Endothelial cell of umbilical vein (primary cell): Measurements from ENCODE around the gene KCNJ15. TPM values are rescaled to one million over a fixed set of nuclear protein-coding genes. Genes with fewer than 3 reads are reported as not detected.

Experiments used
- BruUV-seq: library from RNA; stranded (reverse); fragments of 400-500 nt; replicated peaks from 2 replicates; lab custom pipeline; 2021; lab: Mats Ljungman, UMichigan
- CTCF ChIA-PET: fragments of 300-600, 350-600 bp; sonication (Branson Sonifier 250); formaldehyde crosslinking; loops from one replicate; lab custom pipeline; 2021; ENCODE audit warnings: antibody characterized with exemption, inconsistent platforms; lab: Charles Lee
- POLR2A ChIA-PET: fragments of 300-600, 350-600 bp; sonication (Branson Sonifier 250); formaldehyde crosslinking; loops from one replicate; lab custom pipeline; 2021; ENCODE audit warnings: antibody characterized with exemption, inconsistent platforms; lab: Charles Lee
- DNase-seq: peaks from one replicate; pipeline ENCODE4 v3.0.0-alpha.2; 2011; ENCODE audit warnings: low read depth, low spot score
- FAIRE-seq: peaks from 2 replicates; lab custom pipeline; 2011; peaks lifted over from hg19 to GRCh38; lab: Jason Lieb, UNC
- H2AFZ ChIP-seq: 2 replicates; pipeline ENCODE4 v1.6.0; 2012; ENCODE audit warnings: low read depth, low read length, control low read depth, inconsistent platforms
- H3K27ac ChIP-seq: 2 replicates; pipeline ENCODE4 v1.5.1; 2011; ENCODE audit warnings: low read depth, mild to moderate bottlenecking, control low read depth, low read length, moderate library complexity; ENCODE audit not compliant: insufficient read depth
- H3K27me3 ChIP-seq, 2 experiments: 2 replicates each; pipeline versions ENCODE4 v1.6.0 to v1.6.1; 2011; ENCODE audit warnings: low read length in 2 of 2, mixed read lengths in 1 of 2; ENCODE audit not compliant: control insufficient read depth in 2 of 2, insufficient read depth in 2 of 2
- H3K36me3 ChIP-seq, 2 experiments: 2 replicates in 1 of 2; 3 replicates in 1 of 2; pipeline ENCODE4 v1.5.1; 2011; ENCODE audit warnings: low read length in 2 of 2, mild to moderate bottlenecking in 1 of 2, moderate library complexity in 1 of 2; ENCODE audit not compliant: control insufficient read depth in 2 of 2, insufficient read depth in 2 of 2; ENCODE audit errors: extremely low read depth in 1 of 2
- H3K4me1 ChIP-seq: 3 replicates; pipeline ENCODE4 v1.5.1; 2011; ENCODE audit warnings: mild to moderate bottlenecking, low read length; ENCODE audit not compliant: control insufficient read depth, insufficient read depth; ENCODE audit errors: extremely low read depth
- H3K4me2 ChIP-seq: 2 replicates; pipeline ENCODE4 v1.6.1; 2011; ENCODE audit warnings: low read length, control low read depth, mixed read lengths; ENCODE audit not compliant: insufficient read depth
- H3K4me3 ChIP-seq, 3 experiments: fragments of 200-600 bp in 1 of 3; sonication (generic), shearing (Covaris generic) in 1 of 3; replicated peaks in 1 of 3; 2 replicates each; pipeline ENCODE4 v1.5.1; 2011 to 2016; ENCODE audit warnings: control low read depth in 3 of 3, low read length in 3 of 3, mild to moderate bottlenecking in 2 of 3, inconsistent platforms in 1 of 3, low read depth in 1 of 3, moderate library complexity in 1 of 3; ENCODE audit not compliant: insufficient read depth in 1 of 3
- H3K79me2 ChIP-seq: 2 replicates; pipeline ENCODE4 v1.6.0; 2012; ENCODE audit warnings: low read length, inconsistent platforms; ENCODE audit not compliant: control insufficient read depth, insufficient read depth
- H3K9ac ChIP-seq: replicated peaks from 2 replicates; pipeline ENCODE3; 2011; ENCODE audit warnings: low read length, control low read depth; ENCODE audit not compliant: insufficient read depth; ENCODE audit errors: extremely low read depth
- H3K9me1 ChIP-seq: replicated peaks from 3 replicates; pipeline ENCODE4 v1.6.0; 2011; ENCODE audit warnings: mild to moderate bottlenecking, low read length; ENCODE audit not compliant: control insufficient read depth, insufficient read depth; ENCODE audit errors: extremely low read depth
- H3K9me3 ChIP-seq: replicated peaks from 2 replicates; pipeline ENCODE4 v1.5.1; 2012; ENCODE audit warnings: low read length, inconsistent platforms; ENCODE audit not compliant: control insufficient read depth, insufficient read depth
- H4K20me1 ChIP-seq: replicated peaks from 2 replicates; pipeline ENCODE3; 2011; ENCODE audit warnings: mild to moderate bottlenecking, low read length; ENCODE audit not compliant: control insufficient read depth, insufficient read depth; ENCODE audit errors: extremely low read depth
- CTCF ChIP-seq, 2 donors: IDR thresholded peaks; 1 replicate in 1 of 2; 2 replicates in 1 of 2; pipeline ENCODE4 v1.5.1; 2011; ENCODE audit warnings: low read length in 2 of 2, mild to moderate bottlenecking in 2 of 2, moderate library complexity in 2 of 2, control low read depth in 1 of 2, inconsistent platforms in 1 of 2, low read depth in 1 of 2; ENCODE audit not compliant: insufficient read depth in 1 of 2; ENCODE audit errors: extremely low read depth in 1 of 2
- EZH2 ChIP-seq: IDR thresholded peaks from 2 replicates; pipeline ENCODE4 v1.6.1; 2012; ENCODE audit warnings: borderline replicate concordance, low read depth, mild to moderate bottlenecking, moderate library complexity, low read length, inconsistent platforms; ENCODE audit not compliant: severe bottlenecking
- FOS ChIP-seq: IDR thresholded peaks from 2 replicates; pipeline ENCODE4 v1.6.1; 2011; ENCODE audit warnings: mild to moderate bottlenecking, low read length, moderate library complexity, borderline replicate concordance; ENCODE audit not compliant: insufficient read depth
- GATA2 ChIP-seq: IDR thresholded peaks from 2 replicates; pipeline ENCODE4 v1.7.0; 2011; ENCODE audit warnings: low read depth, mild to moderate bottlenecking, moderate library complexity, mixed read lengths, low read length; ENCODE audit not compliant: insufficient read length, insufficient read depth
- JUN ChIP-seq: IDR thresholded peaks from 2 replicates; pipeline ENCODE4 v1.6.1; 2011; ENCODE audit warnings: borderline replicate concordance, low read depth; ENCODE audit not compliant: insufficient read length, insufficient read depth
- MAX ChIP-seq: IDR thresholded peaks from 2 replicates; pipeline ENCODE4 v1.6.1; 2011; ENCODE audit not compliant: insufficient read depth, insufficient read length
- MYC ChIP-seq: IDR thresholded peaks from one replicate; pipeline ENCODE4 v1.6.1; 2011; ENCODE audit warnings: mild to moderate bottlenecking, low read depth, low read length
- POLR2A ChIP-seq: IDR thresholded peaks from 2 replicates; pipeline ENCODE4 v1.6.1; 2012; ENCODE audit warnings: low read depth, mild to moderate bottlenecking, control low read depth, low read length
- POLR2AphosphoS5 ChIP-seq: IDR thresholded peaks from 2 replicates; pipeline ENCODE4 v1.6.1; 2012; ENCODE audit warnings: low read depth, mild to moderate bottlenecking, control low read depth, low read length, moderate library complexity; ENCODE audit not compliant: insufficient read depth
- dilution Hi-C: fragments of 300-500 bp; cut with MboI; formaldehyde crosslinking; loops from one replicate; pipeline ENCODE4 v1.15.0; 2019; ENCODE audit warnings: low sequenced_read_pairs; ENCODE audit not compliant: extremely low pct_ligation_motif_present
- intact Hi-C: fragments of 100-400 bp; cut with micrococcal nuclease; formaldehyde crosslinking; loops from one replicate; pipeline ENCODE4 v1.10.0; 2022
- polyA plus RNA-seq, 4 experiments: library from polyadenylated mRNA; depleted of rRNA in 3 of 4; stranded (reverse) in 3 of 4; unstranded in 1 of 4; fragments of >200 nt; gene quantifications; 2 replicates each; pipeline versions ENCODE4 v1.2.1 to v1.2.3, GENCODE V29; 2011 to 2012; ENCODE audit warnings: missing spikeins in 1 of 4
- total RNA-seq: library from RNA; stranded (reverse); gene quantifications from 2 replicates; pipeline ENCODE4 v1.2.3, GENCODE V29; 2021

The KCNJ15 gene
- total and polyA plus RNA-seq, 2 donors (not counting 3 experiments of a cell fraction or from before 2014, with no cell fraction given): 1.4 to 1.5 TPM

DNA sequence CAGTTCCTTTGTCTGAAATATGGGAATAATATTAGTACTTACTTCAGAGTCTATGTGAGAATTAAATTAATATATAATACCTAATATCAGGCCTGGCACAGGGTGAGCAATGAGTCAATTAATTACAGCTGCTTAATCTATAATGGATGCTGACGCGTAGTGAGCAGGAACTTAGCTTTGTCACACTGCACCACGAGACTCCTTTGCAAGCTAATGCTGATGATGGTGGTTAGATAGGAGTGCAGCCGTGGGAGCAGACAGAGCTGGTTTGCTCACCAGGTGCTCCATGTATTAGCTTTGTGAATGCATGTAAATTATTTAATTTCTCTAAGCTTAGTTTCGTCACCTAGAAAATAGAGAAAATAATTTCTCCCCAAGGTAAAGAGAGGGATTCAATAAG lies 35.1 kb downstream of the KCNJ15 start:
- H3K4me1 ChIP-seq: peaks cover 16% of the 10 kb centered on the region
- H4K20me1 ChIP-seq: no peaks in the 10 kb centered on the region
- dilution Hi-C loops: no loop called here
- no TSS peak for BruUV-seq
- no peak overlapping the region for H2AFZ ChIP-seq
- no peak overlapping the region for H3K27ac ChIP-seq
- no peaks in the 10 kb centered on the region for H3K27me3 ChIP-seq
- no peaks in the 10 kb centered on the region for H3K36me3 ChIP-seq
- no peak overlapping the region for H3K4me2 ChIP-seq
- no peak for TF ChIP-seq MAX
- no peak for TF ChIP-seq GATA2
- no peak for TF ChIP-seq MYC
- no peak for TF ChIP-seq POLR2A
- TF ChIP-seq CTCF (IDR thresholded peaks at IDR 0.05; ENCODE audit: extremely low read depth in 1 of 2, insufficient read depth in 1 of 2, low read depth in 1 of 2, low read length in 2 of 2): no peak
- TF ChIP-seq EZH2: no peak
- no peak for TF ChIP-seq POLR2AphosphoS5
- no peak for TF ChIP-seq FOS
- no peak for TF ChIP-seq JUN
- no peaks in the 10 kb centered on the region for H3K79me2 ChIP-seq
- DNase-seq (no peak), FAIRE-seq (no peak)
- no peaks in the 10 kb centered on the region for H3K9me1 ChIP-seq
- no peak overlapping the region for H3K9ac ChIP-seq
- CTCF ChIA-PET: interaction anchor here (2.1 kb wide), 1 partner anchor 9 kb away, joined by 7 read pairs; no protein-coding TSS in a partner anchor
- H3K4me3 ChIP-seq: no peak overlapping the region
- POLR2A ChIA-PET: no interaction called here
- intact Hi-C loops: no loop called here
- H3K9me3 ChIP-seq: no peaks in the 10 kb centered on the region
